HepG2 (cell line): ENCODE data around the gene CYLD. TPM values are rescaled to one million over a fixed set of nuclear protein-coding genes. Genes with fewer than 3 reads are reported as not detected.

Experiments
- ATAC-seq: fragments of 200-7000 bp; cut with Tn5 transposase; 3 replicates; pipeline ENCODE4 v1.9.1; 2020; ENCODE audit warnings: mild to moderate bottlenecking, moderate library complexity
- BruUV-seq: library from RNA; stranded (reverse); fragments of 400-500 nt; replicated peaks from 2 replicates; lab custom pipeline; 2021; lab: Mats Ljungman, UMichigan
- CTCF ChIA-PET: fragments of 300-600 bp; formaldehyde crosslinking; extraction: SDS; loops from one replicate; lab custom pipeline; 2021; ENCODE audit warnings: low total read pairs, inconsistent platforms, low intra/inter-chr PET ratio; lab: Yijun Ruan, JAX
- POLR2A ChIA-PET: fragments of 350-600 bp; sonication (Branson Sonifier 250); formaldehyde crosslinking; loops from one replicate; lab custom pipeline; 2020; ENCODE audit warnings: antibody characterized with exemption, inconsistent platforms; lab: Yijun Ruan, JAX
- DNase-seq: peaks from one replicate; pipeline ENCODE4 v3.0.0-alpha.2; 2015; ENCODE audit warnings: low spot score
- FAIRE-seq: peaks from 3 replicates; lab custom pipeline; 2011; peaks lifted over from hg19 to GRCh38; lab: Jason Lieb, UNC
- H2AFZ ChIP-seq: one replicate; pipeline ENCODE4 v1.6.1; 2011; ENCODE audit warnings: low read length, inconsistent platforms
- H3K27ac ChIP-seq: fragments of 300-600 bp; 3 replicates; pipeline ENCODE4 v1.8.0; 2011; ENCODE audit warnings: mixed run types, mild to moderate bottlenecking, mixed read lengths, low read length, inconsistent platforms; ENCODE audit not compliant: insufficient read depth; ENCODE audit errors: extremely low read length
- H3K27me3 ChIP-seq, 2 experiments: fragments of 200-600 bp in 1 of 2; 2 replicates in 1 of 2; 3 replicates in 1 of 2; pipeline versions ENCODE4 v1.6.0 to v1.8.0; 2011; ENCODE audit warnings: low read length in 2 of 2, mild to moderate bottlenecking in 2 of 2, moderate library complexity in 2 of 2, inconsistent platforms in 1 of 2; ENCODE audit not compliant: insufficient read depth in 2 of 2, control insufficient read depth in 1 of 2
- H3K36me3 ChIP-seq, 2 experiments: fragments of 200-600 bp in 1 of 2; replicated peaks in 1 of 2; 2 replicates in 1 of 2; 3 replicates in 1 of 2; pipeline versions ENCODE4 v1.5.1 to v1.8.0; 2011; ENCODE audit warnings: low read length in 2 of 2, inconsistent platforms in 1 of 2; ENCODE audit not compliant: insufficient read depth in 2 of 2, control insufficient read depth in 1 of 2
- H3K4me1 ChIP-seq: 2 replicates; pipeline ENCODE4 v1.5.1; 2012; ENCODE audit warnings: low read length, inconsistent platforms; ENCODE audit not compliant: insufficient read depth
- H3K4me2 ChIP-seq: 2 replicates; pipeline ENCODE4 v1.6.0; 2011; ENCODE audit warnings: low read depth, low read length, inconsistent platforms
- H3K4me3 ChIP-seq, 3 experiments: fragments of 200-600 bp in 1 of 3; sonication (generic), shearing (Covaris generic) in 1 of 3; replicated peaks in 1 of 3; 2 replicates each; pipeline ENCODE4 v1.5.1; 2011 to 2016; ENCODE audit warnings: low read length in 3 of 3, inconsistent platforms in 2 of 3, low read depth in 2 of 3, mild to moderate bottlenecking in 2 of 3, control low read depth in 1 of 3, mixed read lengths in 1 of 3; ENCODE audit not compliant: insufficient read depth in 1 of 3
- H3K79me2 ChIP-seq: one replicate; pipeline ENCODE4 v1.6.1; 2011; ENCODE audit warnings: low read length, inconsistent platforms; ENCODE audit not compliant: insufficient read depth
- H3K9ac ChIP-seq: 2 replicates; pipeline ENCODE4 v1.6.0; 2011; ENCODE audit warnings: mild to moderate bottlenecking, low read depth, low read length, inconsistent platforms; ENCODE audit not compliant: insufficient read depth
- H3K9me3 ChIP-seq: 2 replicates; pipeline ENCODE4 v1.5.1; 2012; ENCODE audit warnings: mild to moderate bottlenecking, low read length
- H4K20me1 ChIP-seq: 2 replicates; pipeline ENCODE4 v1.6.0; 2011; ENCODE audit warnings: inconsistent platforms, mild to moderate bottlenecking, low read length, moderate library complexity; ENCODE audit not compliant: insufficient read depth
- KLF16 ChIP-seq, 2 experiments: sonication (generic) in 1 of 2; formaldehyde crosslinking in 1 of 2; IDR thresholded peaks; 2 replicates each; pipeline versions ENCODE4 v1.6.1 to v1.8.0; 2016 to 2023; ENCODE audit warnings: missing genetic modification reagents in 2 of 2, missing compliant biosample characterization in 1 of 2
- MAFG ChIP-seq: sonication (generic); formaldehyde crosslinking; IDR thresholded peaks from 2 replicates; pipeline ENCODE4 v1.5.1; 2020; ENCODE audit warnings: mild to moderate bottlenecking, missing genetic modification reagents
- MED13 ChIP-seq: sonication (generic); formaldehyde crosslinking; IDR thresholded peaks from 2 replicates; pipeline ENCODE4 v1.5.0; 2020; ENCODE audit warnings: missing genetic modification reagents
- MED8 ChIP-seq: sonication (generic); formaldehyde crosslinking; IDR thresholded peaks from 2 replicates; pipeline ENCODE4 v1.8.1; 2023; ENCODE audit warnings: mild to moderate bottlenecking, missing genetic modification reagents; ENCODE audit not compliant: insufficient replicate concordance
- MIER2 ChIP-seq: IDR thresholded peaks from 2 replicates; pipeline ENCODE4 v1.6.1; 2016; ENCODE audit warnings: missing biosample characterization, missing genetic modification reagents
- MLX ChIP-seq: IDR thresholded peaks from 2 replicates; pipeline ENCODE4 v1.6.1; 2016
- PHF20 ChIP-seq: sonication (generic); formaldehyde crosslinking; IDR thresholded peaks from 2 replicates; pipeline ENCODE4 v1.5.0; 2020; ENCODE audit warnings: mild to moderate bottlenecking, missing genetic modification reagents
- SIX1 ChIP-seq: sonication (generic); formaldehyde crosslinking; IDR thresholded peaks from 2 replicates; pipeline ENCODE4 v1.4.0; 2020; ENCODE audit warnings: missing genetic modification reagents, borderline replicate concordance
- SMAD3 ChIP-seq: sonication (generic); formaldehyde crosslinking; IDR thresholded peaks from 2 replicates; pipeline ENCODE4 v1.4.0; 2020; ENCODE audit warnings: missing genetic modification reagents
- SNAI1 ChIP-seq: sonication (generic); formaldehyde crosslinking; IDR thresholded peaks from 2 replicates; pipeline ENCODE4 v1.5.0; 2020; ENCODE audit warnings: mild to moderate bottlenecking, missing genetic modification reagents, borderline replicate concordance
- SP140L ChIP-seq: sonication (generic); formaldehyde crosslinking; IDR thresholded peaks from 2 replicates; pipeline ENCODE4 v1.4.0; 2020; ENCODE audit warnings: missing genetic modification reagents, borderline replicate concordance
- TOPORS ChIP-seq: sonication (generic); formaldehyde crosslinking; IDR thresholded peaks from 2 replicates; pipeline ENCODE4 v1.8.0; 2023; ENCODE audit warnings: mild to moderate bottlenecking, missing genetic modification reagents
- ZBTB8A ChIP-seq: sonication (generic); formaldehyde crosslinking; IDR thresholded peaks from 2 replicates; pipeline ENCODE4 v1.4.0; 2020; ENCODE audit warnings: mild to moderate bottlenecking, low read depth, missing genetic modification reagents, borderline replicate concordance
- ZMYM3 ChIP-seq: sonication (generic); formaldehyde crosslinking; IDR thresholded peaks from 2 replicates; pipeline ENCODE4 v1.5.1; 2020; ENCODE audit warnings: mild to moderate bottlenecking, missing genetic modification reagents
- ZNF18 ChIP-seq: sonication (generic); formaldehyde crosslinking; IDR thresholded peaks from 2 replicates; pipeline ENCODE4 v1.8.0; 2022; ENCODE audit warnings: mild to moderate bottlenecking, missing genetic modification reagents; ENCODE audit not compliant: insufficient replicate concordance
- ZNF547 ChIP-seq: sonication (generic); formaldehyde crosslinking; IDR thresholded peaks from 2 replicates; pipeline ENCODE4 v1.5.1; 2020; ENCODE audit warnings: mild to moderate bottlenecking, missing genetic modification reagents
- ZNF839 ChIP-seq: sonication (generic); formaldehyde crosslinking; IDR thresholded peaks from 2 replicates; pipeline ENCODE4 v1.4.0; 2020; ENCODE audit warnings: missing genetic modification reagents, mild to moderate bottlenecking, borderline replicate concordance
- ZNF891 ChIP-seq: sonication (generic); formaldehyde crosslinking; IDR thresholded peaks from 2 replicates; pipeline ENCODE4 v1.5.0; 2020; ENCODE audit warnings: mild to moderate bottlenecking, missing genetic modification reagents
- WGBS: methylation state at CpG from one replicate; pipeline ENCODE4 v1.1.6; 2017; ENCODE audit warnings: low lambda C conversion rate; 5-methylcytosine and 5-hydroxymethylcytosine counted together
- in situ Hi-C: cut with HindIII; loops from 2 replicates; pipeline ENCODE4 v1.10.0; 2017; ENCODE audit warnings: low pct_unique_long_range_greater_than_20kb; ENCODE audit not compliant: extremely low pct_ligation_motif_present
- intact Hi-C: fragments of 100-400 bp; cut with micrococcal nuclease; formaldehyde crosslinking; loops from one replicate; pipeline ENCODE4 v1.10.0; 2022; ENCODE audit not compliant: unreplicated experiment
- polyA plus RNA-seq, 8 experiments: library from polyadenylated mRNA; depleted of rRNA in 3 of 8; stranded (reverse) in 7 of 8; unstranded in 1 of 8; fragments of >200 nt; fragmentation: Illumina TruSeq in 4 of 8; extraction: Trizol in 4 of 8; gene quantifications; 2 replicates each; pipeline versions ENCODE4 v1.2.1 to v1.2.3, GENCODE V29; 2011 to 2016; ENCODE audit warnings: low read depth in 4 of 8, missing spikeins in 1 of 8, mixed read lengths in 1 of 8; ENCODE audit not compliant: insufficient read depth in 1 of 8
- total RNA-seq, 5 experiments: library from RNA; depleted of rRNA; stranded (reverse); fragments of >200 nt; fragmentation: Illumina TruSeq; extraction: Trizol; gene quantifications; 2 replicates each; pipeline ENCODE4 v1.2.3, GENCODE V29; 2016; ENCODE audit warnings: low read depth in 1 of 5
- TF ChIP-seq, protein P1 (sequence below): sonication (generic); formaldehyde crosslinking; IDR thresholded peaks from 2 replicates; pipeline ENCODE4 v1.4.0; 2020; ENCODE audit warnings: low read depth, mild to moderate bottlenecking, missing genetic modification reagents

Gene CYLD
- total and polyA plus RNA-seq, 2 of the 13 experiments (the other 11 are each of a cell fraction or from before 2014, with no cell fraction given) = 6.1 to 11.4 TPM

DNA sequence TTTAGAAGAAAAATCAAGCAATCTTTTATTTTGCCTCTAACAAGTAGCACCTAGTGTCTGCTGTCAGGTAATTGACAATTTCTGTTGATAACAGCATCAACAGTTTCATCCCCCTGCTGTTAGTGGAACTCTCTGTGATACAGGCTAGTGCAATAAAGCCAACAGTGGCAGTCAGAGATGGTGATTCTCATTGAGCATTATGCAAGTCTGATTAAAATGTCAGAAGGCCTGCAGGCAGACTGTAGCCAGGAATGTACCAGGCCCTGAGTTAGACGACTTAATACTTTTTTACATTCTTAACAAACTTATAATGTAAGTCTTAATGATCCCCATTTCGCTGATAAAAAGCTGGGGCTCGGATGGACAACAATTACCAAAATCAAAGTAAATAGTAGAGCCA, 14.6 kb downstream of the CYLD start:
- CTCF ChIA-PET = no interaction called here

GRCh38 chr16:50761267-50761666, 19.4 kb downstream of the CYLD start:
- H3K79me2 ChIP-seq = no peaks in the 10 kb centered on the region
- no TSS peak for BruUV-seq
- no peaks in the 10 kb centered on the region for H3K36me3 ChIP-seq
- FAIRE-seq (no peak), DNase-seq (no peak), ATAC-seq (no peak)
- no peak overlapping the region for H3K27ac ChIP-seq
- ChIA-PET POLR2A (no interaction called here), CTCF (no interaction called here)
- peaks cover 8% of the 10 kb centered on the region; the same call in 1 of the 2 replicates for H3K9me3 ChIP-seq
- intact Hi-C loops (no loop called here), in situ Hi-C loops (no loop called here)
- H3K27me3 ChIP-seq = no peaks in the 10 kb centered on the region
- H3K4me1 ChIP-seq = no peaks in the 10 kb centered on the region
- 90% methylated on average over 1 of the region's 1 CpG for WGBS
- no peaks in the 10 kb centered on the region for H4K20me1 ChIP-seq
- H3K4me2 ChIP-seq = no peak overlapping the region
- no peak overlapping the region for H3K4me3 ChIP-seq
- H3K9ac ChIP-seq = no peak overlapping the region
- H2AFZ ChIP-seq = no peak overlapping the region
- no peak for TF ChIP-seq TOPORS (CRISPR knock-in tag)
- no peak for TF ChIP-seq SP140L (CRISPR knock-in tag)
- TF ChIP-seq MLX (CRISPR knock-in tag) = no peak
- TF ChIP-seq ZNF839 (CRISPR knock-in tag) = no peak
- no peak for TF ChIP-seq MED13 (CRISPR knock-in tag)
- no peak for TF ChIP-seq SNAI1 (CRISPR knock-in tag)
- TF ChIP-seq MIER2 (CRISPR knock-in tag) = no peak
- TF ChIP-seq ZNF891 (CRISPR knock-in tag) = no peak
- TF ChIP-seq ZBTB8A (CRISPR knock-in tag) = no peak
- TF ChIP-seq, protein P1, sequence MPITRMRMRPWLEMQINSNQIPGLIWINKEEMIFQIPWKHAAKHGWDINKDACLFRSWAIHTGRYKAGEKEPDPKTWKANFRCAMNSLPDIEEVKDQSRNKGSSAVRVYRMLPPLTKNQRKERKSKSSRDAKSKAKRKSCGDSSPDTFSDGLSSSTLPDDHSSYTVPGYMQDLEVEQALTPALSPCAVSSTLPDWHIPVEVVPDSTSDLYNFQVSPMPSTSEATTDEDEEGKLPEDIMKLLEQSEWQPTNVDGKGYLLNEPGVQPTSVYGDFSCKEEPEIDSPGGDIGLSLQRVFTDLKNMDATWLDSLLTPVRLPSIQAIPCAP (CRISPR knock-in tag) = no peak
- TF ChIP-seq ZNF18 (CRISPR knock-in tag) = no peak
- TF ChIP-seq MAFG (CRISPR knock-in tag) = no peak
- no peak for TF ChIP-seq MED8 (CRISPR knock-in tag)
- no peak for TF ChIP-seq ZMYM3 (CRISPR knock-in tag)
- no peak for TF ChIP-seq PHF20 (CRISPR knock-in tag)

More for the DNA sequence above, 14.6 kb downstream of the CYLD start:
- BruUV-seq = no TSS peak
- Histone ChIP-seq H3K27me3 (no peaks in the 10 kb centered on the region), H3K4me2 (no peak overlapping the region), H3K79me2 (no peaks in the 10 kb centered on the region), H3K36me3 (peaks cover 0 to 1% of the 10 kb centered on the region in 2 experiments; a peak in 1 of 5 replicates), H4K20me1 (no peaks in the 10 kb centered on the region), H2AFZ (no peak overlapping the region), H3K27ac (no peak overlapping the region), H3K4me3 (no peak overlapping the region), H3K9me3 (no peaks in the 10 kb centered on the region), H3K9ac (no peak overlapping the region), H3K4me1 (no peaks in the 10 kb centered on the region)
- DNase-seq (no peak), ATAC-seq (no peak), FAIRE-seq (no peak)
- 75% methylated on average over 3 of the region's 3 CpGs for WGBS
- intact Hi-C loops (no loop called here), in situ Hi-C loops (no loop called here)
- TF ChIP-seq SIX1 (CRISPR knock-in tag) (no peak), SMAD3 (CRISPR knock-in tag) (no peak), ZNF547 (CRISPR knock-in tag) (no peak), KLF16 (CRISPR knock-in tag; IDR thresholded peaks at IDR 0.05) (no peak)
- POLR2A ChIA-PET = no interaction called here
